ENCODE data around the gene PHLPP1.

Gene PHLPP1

DNA sequence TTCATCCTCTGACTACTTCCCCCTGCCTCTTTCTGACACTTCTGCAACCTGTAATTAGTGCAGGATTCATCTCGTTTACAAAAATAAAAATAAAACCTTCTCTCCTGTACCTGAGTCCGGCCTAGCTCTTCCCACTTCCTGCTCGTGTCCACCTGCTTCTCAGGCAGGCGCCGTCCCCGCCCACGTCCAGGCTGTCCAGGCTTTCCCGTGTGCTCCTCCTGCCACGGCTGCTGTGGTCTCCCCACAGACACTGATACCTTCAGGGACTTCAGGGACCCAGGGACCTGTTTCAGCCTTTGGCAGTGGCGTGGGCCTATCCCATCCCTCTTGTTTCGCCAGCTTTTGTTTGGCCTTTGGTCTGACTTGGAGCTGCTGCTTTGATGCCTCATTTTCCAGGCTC, 272.5 kb downstream of the PHLPP1 start:
- no peak for DNase-seq

GRCh38 chr18:62988471-62988870, 273.1 kb downstream of the PHLPP1 start:
- no peak for DNase-seq

GRCh38 chr18:62989195-62989594, 273.9 kb downstream of the PHLPP1 start:
- no peak for DNase-seq

DNA sequence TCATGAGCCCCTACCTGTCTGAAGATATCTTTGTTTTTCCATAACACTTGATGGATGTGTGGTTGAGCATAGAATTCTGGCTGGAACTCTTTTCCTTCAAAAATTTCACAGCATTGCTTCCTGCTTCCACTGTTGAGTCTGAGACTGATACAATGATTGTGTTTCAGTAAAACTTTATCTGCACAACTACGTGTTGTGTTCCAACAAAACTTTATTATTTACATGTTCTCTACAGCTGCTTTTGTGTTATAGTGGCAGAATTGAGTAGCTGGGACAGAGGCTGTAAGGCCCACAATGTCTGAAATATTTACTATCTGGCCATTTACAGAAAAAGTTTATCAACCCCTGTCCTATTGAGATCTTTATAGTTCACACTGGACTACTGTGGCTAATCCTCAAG, 275.3 kb downstream of the PHLPP1 start:
- no peak for DNase-seq

DNA sequence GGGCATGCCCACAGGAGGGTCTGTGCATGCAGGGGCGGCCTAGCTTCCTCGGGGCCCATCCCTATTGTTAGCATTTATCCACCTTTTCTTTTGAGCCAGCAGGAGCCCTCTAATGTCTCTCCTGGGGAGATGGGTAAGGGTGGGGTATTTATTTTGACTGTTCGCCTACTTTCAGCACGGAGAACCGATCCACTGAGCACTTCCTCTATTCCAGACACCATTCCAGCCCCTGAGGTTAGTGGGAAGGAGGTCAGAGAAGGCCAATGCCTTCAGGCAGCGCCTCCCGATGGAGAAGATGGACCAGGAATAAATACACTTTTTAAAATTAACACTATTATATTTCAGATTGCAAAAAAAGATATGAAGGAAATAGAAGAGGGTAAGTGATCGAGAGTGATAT, 276.0 kb downstream of the PHLPP1 start:
- DNase-seq: no peak

DNA sequence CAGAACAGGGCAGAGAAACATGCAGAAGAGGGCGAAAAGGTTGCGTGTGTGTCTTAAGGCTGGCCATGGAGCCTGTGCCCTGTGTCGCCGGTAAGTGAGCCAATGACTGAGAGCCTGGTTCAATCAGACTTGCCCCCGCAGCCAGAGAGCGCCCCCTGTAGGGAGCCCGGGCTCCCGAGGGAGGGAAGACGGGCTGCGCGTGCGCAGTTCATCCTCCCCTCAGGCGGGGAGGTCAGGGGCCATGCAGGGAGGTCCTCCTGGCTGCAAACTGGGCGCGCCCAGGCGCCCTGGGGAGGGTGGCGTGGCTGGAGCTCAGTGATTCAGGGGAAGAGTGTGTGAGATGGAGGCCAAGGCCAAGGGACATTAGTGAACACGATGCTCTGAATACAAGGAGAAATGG, 276.6 kb downstream of the PHLPP1 start:
- no peak for DNase-seq

- DNase-seq: no peak
Measured at GRCh38 chr18:62992877-62993365, 277.6 kb downstream of the PHLPP1 start.

GRCh38 chr18:62996566-62996965, 281.2 kb downstream of the PHLPP1 start:
- DNase-seq: no peak

- DNase-seq: no peak
Measured at GRCh38 chr18:62997076-62997475, 281.7 kb downstream of the PHLPP1 start.

DNA sequence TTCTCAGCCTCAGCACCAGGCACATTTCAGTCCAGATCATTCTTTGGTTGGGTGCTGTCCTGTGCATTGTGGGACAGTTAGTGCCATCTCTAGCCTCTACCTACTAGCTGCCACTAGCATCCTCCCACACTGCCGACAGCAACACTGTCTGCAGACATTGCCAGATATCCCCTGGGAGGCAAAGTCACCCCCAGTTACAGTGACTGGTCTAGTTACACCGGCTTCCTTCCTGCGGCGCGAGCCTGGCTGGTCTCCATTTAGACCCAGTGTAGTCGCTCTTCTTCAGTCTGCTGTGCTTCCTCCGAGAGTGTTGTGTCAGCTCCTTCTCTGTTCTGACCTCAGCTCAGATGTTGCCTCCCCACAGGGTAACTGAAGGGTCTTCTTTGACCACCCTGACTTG, 283.1 kb downstream of the PHLPP1 start:
- no peak for DNase-seq

DNA sequence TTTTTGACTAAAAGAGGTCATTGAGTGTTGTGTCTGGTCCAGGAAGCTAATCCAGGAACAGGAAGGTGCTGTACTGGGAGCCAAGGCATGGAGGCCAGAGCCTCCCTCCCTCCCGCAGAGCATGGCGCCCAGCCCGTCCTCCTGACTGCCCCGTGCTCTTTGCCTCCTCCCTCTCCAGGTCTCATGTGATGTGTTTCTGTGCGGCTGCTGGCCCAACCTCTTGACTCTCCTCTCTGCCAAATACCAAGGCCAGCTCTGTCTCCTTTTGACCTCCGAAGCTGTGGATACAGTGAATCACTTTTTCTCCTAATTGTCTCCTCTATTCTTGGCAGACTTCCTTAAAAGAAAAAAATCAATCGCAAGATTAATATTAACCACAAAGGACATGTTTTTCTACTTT, 284.1 kb downstream of the PHLPP1 start:
- no peak for DNase-seq

DNA sequence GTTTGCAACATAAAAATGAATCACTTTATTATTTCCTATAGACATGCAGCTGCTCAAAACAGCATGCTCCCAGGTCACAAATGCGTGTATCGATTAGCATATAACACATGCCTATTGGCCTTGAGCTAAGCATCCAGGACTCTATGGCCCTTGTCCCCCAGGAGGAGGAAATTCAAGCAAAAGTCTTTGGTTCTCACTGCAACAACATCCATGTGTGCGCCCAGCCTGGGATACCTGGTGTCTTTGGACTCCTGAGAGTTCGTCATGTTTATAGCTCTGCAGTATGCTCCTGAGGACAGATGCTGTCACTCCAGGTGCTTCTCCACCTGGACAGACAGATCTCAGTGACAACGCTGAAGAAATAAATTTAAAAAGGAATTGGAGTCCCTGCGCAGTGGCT, 284.6 kb downstream of the PHLPP1 start:
- no peak for DNase-seq

- no peak for DNase-seq
Measured at GRCh38 chr18:63000839-63001238, 285.5 kb downstream of the PHLPP1 start.

GRCh38 chr18:63001861-63002260, 286.5 kb downstream of the PHLPP1 start:
- no peak for DNase-seq

DNA sequence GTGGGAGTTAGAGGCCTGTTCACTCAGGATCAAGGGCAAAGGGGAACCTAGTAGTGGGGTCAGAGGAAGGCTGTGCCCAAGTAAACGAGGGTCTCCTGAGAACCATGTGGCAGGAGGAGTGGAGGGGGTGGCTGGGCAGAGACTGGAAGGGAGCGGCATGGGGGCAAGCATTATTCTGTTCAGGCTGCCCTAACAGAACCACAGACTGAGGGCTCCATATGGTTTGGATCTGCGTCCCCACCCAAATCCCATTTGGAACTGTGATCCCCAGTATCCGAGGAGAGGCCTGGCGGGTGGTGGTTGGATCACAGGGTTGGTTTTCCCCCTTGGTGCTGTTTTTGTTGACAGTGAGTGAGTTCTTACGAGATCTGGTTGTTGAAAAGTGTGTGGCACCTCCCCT, 287.0 kb downstream of the PHLPP1 start:
- DNase-seq: no peak

DNA sequence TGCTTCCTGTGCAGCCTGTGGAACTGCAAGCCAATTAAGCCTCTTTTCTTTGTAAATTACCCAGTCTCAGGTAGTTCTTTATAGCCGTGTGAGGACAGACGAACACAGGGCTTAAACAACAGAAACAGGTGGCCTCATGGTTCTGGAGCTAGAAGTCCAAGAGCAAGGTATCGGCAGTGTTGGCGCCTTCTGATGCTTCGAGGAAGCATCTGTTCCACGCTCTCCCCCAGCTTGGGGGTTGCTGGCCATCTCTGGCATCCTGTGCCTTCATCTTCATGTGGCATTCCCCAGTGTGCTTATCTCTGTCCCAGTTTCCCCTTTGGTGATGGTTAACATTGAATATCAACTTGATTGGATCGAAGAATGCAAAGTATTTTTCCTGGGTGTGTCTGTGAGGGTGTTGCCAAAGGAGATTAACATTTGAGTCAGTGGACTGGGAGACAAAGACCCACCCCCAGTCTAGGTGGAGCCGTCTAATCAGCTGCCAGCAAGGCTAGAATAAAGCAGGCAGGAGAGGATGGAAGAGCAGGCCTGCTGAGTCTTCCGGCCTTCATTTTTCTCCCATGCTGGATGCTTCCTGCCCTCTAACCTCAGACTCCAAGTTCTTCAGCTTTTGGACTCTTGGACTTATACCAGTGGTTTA, 287.6 kb downstream of the PHLPP1 start:
- DNase-seq: no peak

- DNase-seq: no peak
Measured at GRCh38 chr18:63003899-63004298, 288.6 kb downstream of the PHLPP1 start.

- DNase-seq: no peak
Measured at GRCh38 chr18:63004466-63005089, 289.2 kb downstream of the PHLPP1 start.

DNA sequence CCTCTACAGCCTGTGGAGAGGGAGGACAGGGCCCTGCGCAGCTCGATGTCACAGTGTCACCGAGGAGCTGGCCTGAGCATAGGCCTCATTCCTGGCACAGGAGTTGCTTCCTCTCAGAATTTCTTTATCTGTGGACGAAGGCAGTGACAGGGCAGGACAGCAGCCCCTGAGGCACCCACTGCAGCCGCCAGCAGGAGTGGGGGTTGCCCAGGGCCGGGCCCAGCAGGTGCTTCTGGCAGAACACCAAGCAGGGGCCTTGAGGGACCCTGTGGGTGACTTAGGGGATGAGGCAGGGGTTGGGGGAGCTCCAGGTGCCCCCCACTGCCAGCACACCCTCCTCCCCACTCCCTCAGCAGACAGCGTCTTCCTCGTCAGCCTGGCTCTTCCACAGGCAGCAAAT, 290.0 kb downstream of the PHLPP1 start:
- DNase-seq: no peak

DNA sequence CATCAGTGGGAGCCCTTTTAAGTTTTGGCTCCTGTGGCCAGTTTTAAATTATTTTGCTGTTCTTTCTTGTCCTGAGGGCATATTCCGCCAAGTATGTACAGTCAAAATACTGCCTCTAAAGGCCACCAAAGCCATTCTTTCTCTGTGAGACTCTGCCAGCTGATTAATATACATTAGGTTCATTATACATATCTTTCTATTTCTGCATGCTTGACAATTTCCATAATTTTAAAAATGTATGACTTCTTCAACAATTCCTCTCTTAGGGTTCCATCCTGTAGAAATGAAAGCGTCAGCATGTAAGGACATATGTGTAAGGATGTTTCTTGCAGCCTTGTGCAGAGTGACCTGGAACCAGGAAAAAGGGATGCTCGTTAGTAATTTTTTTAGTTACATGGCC, 291.9 kb downstream of the PHLPP1 start:
- DNase-seq: no peak

DNA sequence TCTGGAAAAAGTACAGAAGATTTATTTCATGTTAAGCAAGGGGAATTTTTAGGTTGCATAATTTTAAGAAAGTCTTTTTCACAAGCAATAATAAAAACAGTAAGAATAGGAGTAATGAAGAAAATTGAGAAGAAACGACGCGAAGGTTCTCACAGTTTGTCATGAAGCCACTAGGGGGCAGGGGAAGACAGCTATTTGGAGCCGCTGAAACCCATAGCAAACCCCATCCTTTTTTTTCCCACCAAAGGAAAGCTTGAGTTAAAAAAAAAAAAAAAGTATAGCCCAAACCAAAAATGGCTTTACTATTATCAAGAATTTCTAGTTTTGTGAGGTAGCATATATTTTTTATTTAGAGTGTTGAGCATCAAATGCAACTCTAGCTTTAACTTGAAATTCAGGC, 300.9 kb downstream of the PHLPP1 start:
- peak; percentile 43 for DNase-seq

GRCh38 chr18:63017076-63017475, 301.7 kb downstream of the PHLPP1 start:
- DNase-seq: no peak

GRCh38 chr18:63017977-63018376, 302.6 kb downstream of the PHLPP1 start:
- no peak for DNase-seq

- no peak for DNase-seq
Measured at GRCh38 chr18:63022429-63023022, 307.2 kb downstream of the PHLPP1 start.
